ENCODE data around the gene TMEM178A. TPM values are rescaled to one million over a fixed set of nuclear protein-coding genes. Genes with fewer than 3 reads are reported as not detected.

TMEM178A gene
- total and polyA plus RNA-seq, 4 donors, result 2.0 to 9.5 (median 4.7) TPM

DNA sequence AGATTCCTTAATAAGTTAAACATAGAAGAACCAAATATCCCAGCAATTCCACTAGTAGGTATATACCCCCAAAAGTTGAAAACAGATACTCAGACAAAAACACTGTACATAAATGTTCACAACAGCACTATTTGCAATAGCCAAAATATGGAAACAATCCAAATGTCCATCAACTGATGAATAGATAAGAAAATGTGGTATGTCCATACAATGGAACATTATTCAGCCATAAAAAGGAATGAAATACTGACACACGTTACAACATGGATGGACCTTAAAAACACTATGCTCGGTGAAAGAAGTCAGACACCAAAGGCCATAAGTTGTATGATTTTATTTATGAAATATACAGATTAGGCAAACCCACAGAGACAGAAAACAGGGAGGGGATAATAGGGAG, 12.5 kb downstream of the TMEM178A start:
- ATAC-seq (ENCODE audit: low FRiP score), result no peak
- Histone ChIP-seq H3K9me3 (ENCODE audit: control insufficient read depth, low read length) (no peaks in the 10 kb centered on the region), H3K27ac (ENCODE audit: low read depth in 1 of 2, low read length in 2 of 2) (no peak overlapping the region), H3K27me3 (ENCODE audit: control insufficient read depth in 1 of 2, insufficient read depth in 2 of 2, low read length in 1 of 2) (no peaks in the 10 kb centered on the region), H3K36me3 (ENCODE audit: control insufficient read depth in 1 of 2, insufficient read depth in 2 of 2, low read length in 1 of 2) (no peaks in the 10 kb centered on the region), H3K4me3 (ENCODE audit: low read length in 2 of 2) (no peak overlapping the region), H3K4me1 (ENCODE audit: control insufficient read depth in 1 of 2, insufficient read depth in 2 of 2, low read length in 2 of 2) (no peaks in the 10 kb centered on the region)
- no peak for DNase-seq
- WGBS, 2 donors, result 96 to 99% methylated on average over 2 of the region's 2 CpGs
- intact Hi-C loops (cut with DNase I), result no loop called here

DNA sequence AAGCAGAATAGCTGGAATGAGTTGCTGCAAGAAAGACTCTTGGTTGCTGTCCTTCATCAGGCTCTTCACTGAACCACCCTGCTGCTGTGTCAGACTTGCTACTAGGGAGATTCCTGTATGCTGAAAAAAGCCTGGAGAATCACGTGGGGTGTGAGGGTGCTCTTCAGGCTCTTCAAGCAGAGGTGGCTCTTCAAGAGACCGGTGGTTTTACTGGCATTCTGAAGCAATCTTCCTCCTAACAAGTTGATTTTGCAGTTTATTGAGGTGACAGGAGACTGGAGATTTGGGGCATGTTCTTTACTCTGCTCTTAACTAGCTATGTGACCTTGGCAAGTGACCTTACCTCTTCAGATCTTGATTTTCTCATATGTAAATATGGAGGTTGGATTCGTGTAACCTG, 14.1 kb downstream of the TMEM178A start:
- Histone ChIP-seq H3K27ac (ENCODE audit: low read depth in 1 of 2, low read length in 2 of 2) (no peak overlapping the region), H3K4me1 (ENCODE audit: control insufficient read depth in 1 of 2, insufficient read depth in 2 of 2, low read length in 2 of 2) (no peaks in the 10 kb centered on the region), H3K4me3 (ENCODE audit: low read length in 2 of 2) (no peak overlapping the region), H3K36me3 (ENCODE audit: control insufficient read depth in 1 of 2, insufficient read depth in 2 of 2, low read length in 1 of 2) (no peaks in the 10 kb centered on the region), H3K27me3 (ENCODE audit: control insufficient read depth in 1 of 2, insufficient read depth in 2 of 2, low read length in 1 of 2) (no peaks in the 10 kb centered on the region), H3K9me3 (ENCODE audit: control insufficient read depth, low read length) (no peaks in the 10 kb centered on the region)
- DNase-seq (no peak), ATAC-seq (ENCODE audit: low FRiP score) (no peak)
- 80 to 82% methylated on average over 3 of the region's 3 CpGs for WGBS, 2 donors
- intact Hi-C loops (cut with DNase I), result no loop called here

DNA sequence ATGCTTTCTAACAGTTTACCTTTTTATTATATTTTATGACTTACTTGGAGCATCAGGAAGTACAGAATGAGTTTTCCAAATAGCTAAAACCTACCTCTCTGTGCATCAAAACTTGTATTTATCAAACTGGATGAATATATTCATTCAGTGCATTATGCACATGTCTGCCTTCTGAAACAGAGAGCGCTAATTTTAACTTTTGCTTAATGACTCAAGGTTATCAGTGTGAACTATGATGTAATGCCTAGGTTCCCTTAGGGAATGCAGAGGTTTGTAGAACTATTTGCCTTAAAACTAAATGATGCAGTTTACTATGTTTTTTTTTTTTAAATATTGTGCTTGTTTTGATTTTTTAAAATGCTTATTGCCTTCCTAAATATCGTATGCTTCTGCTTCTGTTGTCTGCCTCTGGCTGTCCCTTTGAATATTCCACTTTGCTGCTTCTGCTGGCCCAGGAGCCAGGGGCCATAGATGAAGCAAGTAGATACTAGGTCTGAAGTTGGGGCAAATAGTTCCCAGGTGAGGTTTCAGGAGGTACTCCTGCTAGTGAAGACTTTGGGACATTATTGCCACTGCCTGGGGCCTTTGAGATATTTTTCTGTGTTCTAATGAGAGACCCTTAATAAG, 16.5 kb downstream of the TMEM178A start:
- Histone ChIP-seq H3K27me3 (ENCODE audit: control insufficient read depth in 1 of 2, insufficient read depth in 2 of 2, low read length in 1 of 2) (no peaks in the 10 kb centered on the region), H3K27ac (ENCODE audit: low read depth in 1 of 2, low read length in 2 of 2) (no peak overlapping the region), H3K36me3 (ENCODE audit: control insufficient read depth in 1 of 2, insufficient read depth in 2 of 2, low read length in 1 of 2) (no peaks in the 10 kb centered on the region), H3K4me1 (ENCODE audit: control insufficient read depth in 1 of 2, insufficient read depth in 2 of 2, low read length in 2 of 2) (no peaks in the 10 kb centered on the region), H3K9me3 (ENCODE audit: control insufficient read depth, low read length) (no peaks in the 10 kb centered on the region), H3K4me3 (ENCODE audit: low read length in 2 of 2) (no peak overlapping the region)
- intact Hi-C loops (cut with DNase I), result no loop called here
- ATAC-seq (ENCODE audit: low FRiP score), result no peak
- WGBS, 2 donors, result 41 to 51% methylated on average over 2 of the region's 2 CpGs
- DNase-seq, result no peak

DNA sequence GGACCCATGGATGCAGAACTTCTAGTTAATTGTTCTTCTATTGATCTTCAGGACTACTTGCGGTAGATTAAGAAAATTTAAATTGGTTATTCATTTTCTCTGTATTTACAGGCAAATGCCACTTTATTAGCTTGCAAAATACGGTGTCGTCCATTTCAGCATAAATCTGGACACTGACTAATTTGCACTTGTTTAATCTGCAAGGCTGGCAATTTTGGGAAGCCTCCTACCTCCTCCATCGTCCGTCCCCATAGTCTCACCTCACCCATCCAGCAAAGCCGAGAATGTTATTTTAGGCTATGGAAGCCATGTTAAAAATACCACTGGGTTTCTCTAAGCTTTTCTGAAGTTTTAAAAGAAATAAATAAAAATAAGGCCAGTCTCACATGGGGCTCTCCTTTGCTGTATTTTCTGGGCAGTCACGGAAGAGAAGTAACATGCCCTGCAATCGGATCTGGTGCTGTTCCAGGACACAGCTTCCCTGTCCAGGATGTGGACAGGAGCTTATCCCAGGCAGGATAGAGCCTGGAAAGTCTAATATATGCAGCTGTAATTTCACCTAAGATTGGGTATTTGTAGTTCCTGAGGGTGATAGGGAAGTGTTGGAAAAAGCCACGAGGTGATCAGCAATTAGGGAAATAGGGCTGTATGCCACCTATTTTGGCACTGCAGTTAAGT, 17.4 kb downstream of the TMEM178A start:
- Histone ChIP-seq H3K36me3 (ENCODE audit: control insufficient read depth in 1 of 2, insufficient read depth in 2 of 2, low read length in 1 of 2) (no peaks in the 10 kb centered on the region), H3K4me3 (ENCODE audit: low read length in 2 of 2) (no peak overlapping the region), H3K9me3 (ENCODE audit: control insufficient read depth, low read length) (no peaks in the 10 kb centered on the region), H3K27ac (ENCODE audit: low read depth in 1 of 2, low read length in 2 of 2) (no peak overlapping the region), H3K27me3 (ENCODE audit: control insufficient read depth in 1 of 2, insufficient read depth in 2 of 2, low read length in 1 of 2) (no peaks in the 10 kb centered on the region), H3K4me1 (ENCODE audit: control insufficient read depth in 1 of 2, insufficient read depth in 2 of 2, low read length in 2 of 2) (no peaks in the 10 kb centered on the region)
- intact Hi-C loops (cut with DNase I), result no loop called here
- 46 to 50% methylated on average over 9 of the region's 9 CpGs for whole genome bisulfite sequencing, 2 donors
- ATAC-seq (ENCODE audit: low FRiP score) (no peak), DNase-seq (no peak)

DNA sequence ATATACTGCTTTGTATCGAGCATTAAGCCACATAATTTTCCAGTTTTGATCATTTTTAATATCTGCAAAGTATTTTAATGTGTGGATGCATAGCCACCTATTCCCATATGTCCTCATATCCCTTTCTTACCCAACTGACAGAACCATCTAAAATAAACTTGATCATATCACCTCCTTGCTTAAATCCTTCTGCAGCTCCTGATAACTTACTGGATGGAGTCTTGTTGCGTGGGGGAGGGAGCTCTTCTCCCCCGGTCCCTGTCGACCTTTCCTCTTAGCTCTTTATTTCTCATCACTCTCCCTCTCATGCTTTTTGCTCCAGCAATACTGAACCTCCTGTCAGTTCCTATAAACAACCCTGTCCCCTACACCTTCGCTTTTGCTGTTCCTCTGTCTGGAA, 18.7 kb downstream of the TMEM178A start:
- no peak overlapping the region for H3K4me3 ChIP-seq (ENCODE audit: low read length in 2 of 2)
- H3K9me3 ChIP-seq (ENCODE audit: control insufficient read depth, low read length), result no peaks in the 10 kb centered on the region
- no peak overlapping the region for H3K27ac ChIP-seq (ENCODE audit: low read depth in 1 of 2, low read length in 2 of 2)
- WGBS, 2 donors, result 91 to 93% methylated on average over 5 of the region's 5 CpGs
- H3K4me1 ChIP-seq (ENCODE audit: control insufficient read depth in 1 of 2, insufficient read depth in 2 of 2, low read length in 2 of 2), result no peaks in the 10 kb centered on the region
- H3K27me3 ChIP-seq (ENCODE audit: control insufficient read depth in 1 of 2, insufficient read depth in 2 of 2, low read length in 1 of 2), result no peaks in the 10 kb centered on the region
- no peak for DNase-seq
- H3K36me3 ChIP-seq (ENCODE audit: control insufficient read depth in 1 of 2, insufficient read depth in 2 of 2, low read length in 1 of 2), result no peaks in the 10 kb centered on the region
- ATAC-seq (ENCODE audit: low FRiP score), result no peak
- intact Hi-C loops (cut with DNase I), result no loop called here

DNA sequence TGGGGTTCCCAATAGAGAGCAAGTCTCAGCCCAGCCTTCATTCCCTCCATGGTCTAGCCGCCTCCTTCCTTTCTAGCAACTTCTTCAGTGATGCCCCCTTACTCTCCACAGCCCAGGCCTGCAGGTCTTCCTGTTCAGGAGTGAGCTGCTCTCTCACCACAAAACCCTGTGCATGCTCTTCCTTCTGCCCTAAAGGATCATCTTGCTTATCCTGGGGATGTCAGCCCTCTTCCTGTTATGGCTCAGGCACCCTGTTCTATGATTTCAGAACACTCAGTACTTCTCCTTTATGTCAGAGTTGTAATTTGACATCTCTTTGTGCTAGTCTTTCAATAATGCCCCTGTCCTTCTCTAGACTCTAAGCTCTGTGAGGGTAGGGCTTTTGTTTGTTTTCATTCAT, 19.4 kb downstream of the TMEM178A start:
- Histone ChIP-seq H3K27ac (ENCODE audit: low read depth in 1 of 2, low read length in 2 of 2) (no peak overlapping the region), H3K9me3 (ENCODE audit: control insufficient read depth, low read length) (no peaks in the 10 kb centered on the region), H3K4me1 (ENCODE audit: control insufficient read depth in 1 of 2, insufficient read depth in 2 of 2, low read length in 2 of 2) (no peaks in the 10 kb centered on the region), H3K27me3 (ENCODE audit: control insufficient read depth in 1 of 2, insufficient read depth in 2 of 2, low read length in 1 of 2) (no peaks in the 10 kb centered on the region), H3K4me3 (ENCODE audit: low read length in 2 of 2) (no peak overlapping the region), H3K36me3 (ENCODE audit: control insufficient read depth in 1 of 2, insufficient read depth in 2 of 2, low read length in 1 of 2) (no peaks in the 10 kb centered on the region)
- DNase-seq (no peak), ATAC-seq (ENCODE audit: low FRiP score) (no peak)
- 96 to 100% methylated on average over 1 of the region's 1 CpG for WGBS, 2 donors
- intact Hi-C loops (cut with DNase I), result no loop called here

DNA sequence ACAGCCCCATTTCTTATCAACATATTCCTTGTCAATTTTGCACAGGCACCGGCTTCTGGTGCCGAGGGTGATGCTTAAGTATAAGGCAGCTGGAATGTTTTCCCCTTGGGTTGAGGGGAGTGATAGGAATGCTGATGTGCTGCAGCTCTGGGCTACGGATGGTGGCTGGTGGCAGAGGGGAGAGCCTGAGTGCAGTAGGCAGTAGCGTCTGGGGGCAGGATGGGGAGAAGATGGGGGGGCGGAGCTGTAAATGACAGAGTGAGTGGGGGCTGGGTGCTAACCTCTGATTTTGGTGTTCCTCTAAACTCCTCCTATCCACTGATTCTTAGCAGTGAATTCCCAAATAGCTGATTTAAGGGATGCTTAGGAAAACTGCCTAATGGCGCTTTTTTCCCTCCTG, 20.7 kb downstream of the TMEM178A start:
- H3K4me3 ChIP-seq (ENCODE audit: low read length in 2 of 2), result no peak overlapping the region
- ATAC-seq (ENCODE audit: low FRiP score) (no peak), DNase-seq (no peak)
- no peak overlapping the region for H3K27ac ChIP-seq (ENCODE audit: low read depth in 1 of 2, low read length in 2 of 2)
- no peaks in the 10 kb centered on the region for H3K36me3 ChIP-seq (ENCODE audit: control insufficient read depth in 1 of 2, insufficient read depth in 2 of 2, low read length in 1 of 2)
- H3K9me3 ChIP-seq (ENCODE audit: control insufficient read depth, low read length), result no peaks in the 10 kb centered on the region
- H3K4me1 ChIP-seq (ENCODE audit: control insufficient read depth in 1 of 2, insufficient read depth in 2 of 2, low read length in 2 of 2), result no peaks in the 10 kb centered on the region
- intact Hi-C loops (cut with DNase I), result no loop called here
- no peaks in the 10 kb centered on the region for H3K27me3 ChIP-seq (ENCODE audit: control insufficient read depth in 1 of 2, insufficient read depth in 2 of 2, low read length in 1 of 2)
- WGBS, 2 donors, result 85 to 88% methylated on average over 6 of the region's 6 CpGs

DNA sequence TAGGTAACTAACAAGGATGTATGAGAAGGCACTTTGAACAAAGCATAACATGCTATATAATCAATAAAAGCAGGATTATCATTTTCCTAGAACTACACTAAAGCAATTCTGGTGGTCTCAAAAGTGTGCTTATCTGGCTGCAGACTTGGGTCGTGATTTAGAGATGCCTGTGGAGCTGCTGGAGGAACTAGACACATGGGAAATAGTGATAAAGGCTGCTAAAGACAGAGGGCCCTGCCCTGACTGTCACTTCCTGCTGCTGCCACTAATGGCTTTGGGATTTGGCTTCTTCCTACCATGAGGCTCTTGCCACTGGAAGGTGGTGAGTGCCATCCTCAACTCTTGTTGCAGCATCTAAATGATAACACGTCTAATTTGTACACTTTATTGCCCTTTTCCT, 22.5 kb downstream of the TMEM178A start:
- H3K9me3 ChIP-seq (ENCODE audit: control insufficient read depth, low read length), result no peaks in the 10 kb centered on the region
- intact Hi-C loops (cut with DNase I), result no loop called here
- H3K27me3 ChIP-seq (ENCODE audit: control insufficient read depth in 1 of 2, insufficient read depth in 2 of 2, low read length in 1 of 2), result no peaks in the 10 kb centered on the region
- H3K4me3 ChIP-seq (ENCODE audit: low read length in 2 of 2), result no peak overlapping the region
- no peaks in the 10 kb centered on the region for H3K4me1 ChIP-seq (ENCODE audit: control insufficient read depth in 1 of 2, insufficient read depth in 2 of 2, low read length in 2 of 2)
- 57 to 60% methylated on average over 2 of the region's 2 CpGs for WGBS, 2 donors
- no peak overlapping the region for H3K27ac ChIP-seq (ENCODE audit: low read depth in 1 of 2, low read length in 2 of 2)
- DNase-seq, result no peak
- no peaks in the 10 kb centered on the region for H3K36me3 ChIP-seq (ENCODE audit: control insufficient read depth in 1 of 2, insufficient read depth in 2 of 2, low read length in 1 of 2)
- ATAC-seq (ENCODE audit: low FRiP score), result no peak

DNA sequence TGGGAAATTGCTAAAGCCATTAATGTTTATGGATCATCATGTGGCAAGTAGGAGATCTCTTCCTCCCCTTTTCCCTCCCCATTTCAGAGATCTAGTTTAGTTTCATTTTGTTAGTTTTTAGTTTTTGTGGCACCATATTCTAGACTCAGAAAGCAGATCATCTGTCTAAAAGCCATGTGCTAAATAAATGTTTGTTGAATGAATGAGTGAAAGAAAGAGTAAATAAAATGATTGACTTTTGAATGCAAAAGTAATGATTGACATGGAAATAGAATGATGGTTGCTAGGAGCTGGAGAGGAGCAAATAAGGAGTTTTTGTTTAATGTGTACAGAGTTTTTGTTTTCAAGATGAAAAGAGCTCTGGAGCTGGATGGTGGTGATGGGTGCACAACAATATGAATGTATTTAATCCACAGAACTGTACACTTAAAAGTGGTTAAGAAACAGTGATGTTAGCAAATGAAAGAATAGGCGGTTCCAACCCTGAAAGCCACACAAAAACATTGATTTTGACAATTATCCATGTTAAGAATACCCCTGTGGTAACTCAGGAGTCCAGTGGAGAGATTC, 23.6 kb downstream of the TMEM178A start:
- no peaks in the 10 kb centered on the region for H3K4me1 ChIP-seq (ENCODE audit: control insufficient read depth in 1 of 2, insufficient read depth in 2 of 2, low read length in 2 of 2)
- ATAC-seq (ENCODE audit: low FRiP score) (no peak), DNase-seq (no peak)
- H3K9me3 ChIP-seq (ENCODE audit: control insufficient read depth, low read length), result no peaks in the 10 kb centered on the region
- no peak overlapping the region for H3K4me3 ChIP-seq (ENCODE audit: low read length in 2 of 2)
- H3K36me3 ChIP-seq (ENCODE audit: control insufficient read depth in 1 of 2, insufficient read depth in 2 of 2, low read length in 1 of 2), result no peaks in the 10 kb centered on the region
- intact Hi-C loops (cut with DNase I), result no loop called here
- 93 to 97% methylated on average over 1 of the region's 1 CpG for WGBS, 2 donors
- no peaks in the 10 kb centered on the region for H3K27me3 ChIP-seq (ENCODE audit: control insufficient read depth in 1 of 2, insufficient read depth in 2 of 2, low read length in 1 of 2)
- H3K27ac ChIP-seq (ENCODE audit: low read depth in 1 of 2, low read length in 2 of 2), result no peak overlapping the region
